Measurements from ENCODE around the gene COX20. TPM values are rescaled to one million over a fixed set of nuclear protein-coding genes. Genes with fewer than 3 reads are reported as not detected.

COX20 gene
- polyA plus RNA-seq, 1 donor (not counting 4 experiments of a cell fraction or from before 2014, with no cell fraction given), result 66.1 TPM

DNA sequence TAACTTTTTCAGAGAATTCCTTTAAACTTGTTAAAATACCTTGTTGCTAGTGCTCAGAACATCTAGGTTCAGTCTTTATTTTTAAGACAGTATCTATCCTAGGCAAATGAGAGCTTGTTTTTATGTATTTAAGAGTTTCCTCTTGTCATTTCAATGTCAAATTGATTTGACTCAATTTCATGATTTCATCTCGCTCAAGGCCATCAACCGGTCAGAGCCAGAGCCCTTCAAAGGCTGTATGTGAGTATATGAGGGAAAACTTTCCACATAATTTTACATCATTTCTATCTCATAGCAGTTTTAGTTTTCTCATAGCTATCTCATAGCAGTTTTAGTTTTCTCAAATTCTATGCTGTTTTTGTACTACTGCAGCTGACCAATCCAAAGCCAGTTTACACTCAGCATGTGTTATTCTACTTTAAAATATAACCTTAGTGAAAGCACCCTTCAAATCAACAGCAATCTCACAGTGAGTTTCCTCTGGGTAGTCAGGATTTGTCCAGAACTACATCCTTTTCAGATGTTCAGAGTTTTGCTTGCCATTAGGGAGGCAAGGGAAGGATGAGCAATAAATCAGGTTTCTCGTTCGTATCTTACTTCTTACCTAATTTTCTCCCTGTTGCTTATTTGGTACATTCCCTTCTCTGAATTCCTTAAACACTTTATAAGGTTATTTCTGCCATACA is 16.2 kb downstream of the COX20 start:
- H3K27ac ChIP-seq (ENCODE audit: control insufficient read depth, insufficient read depth, low read length), result no peak overlapping the region
- H3K9ac ChIP-seq (ENCODE audit: control insufficient read depth, extremely low read depth, insufficient read depth, low read length), result no peak overlapping the region
- DNase-seq (ENCODE audit: low read depth, low spot score), result no peak
- H4K20me1 ChIP-seq (ENCODE audit: control insufficient read depth, extremely low read depth, insufficient read depth, low read length), result no peaks in the 10 kb centered on the region
- peaks cover 43% of the 10 kb centered on the region for H3K79me2 ChIP-seq (ENCODE audit: control insufficient read depth, insufficient read depth, low read length)
- H3K27me3 ChIP-seq (ENCODE audit: control insufficient read depth, extremely low read depth, insufficient read depth, low read length), result no peaks in the 10 kb centered on the region
- H3K4me1 ChIP-seq (ENCODE audit: control insufficient read depth, extremely low read depth, insufficient read depth, low read length), result no peaks in the 10 kb centered on the region
- no peaks in the 10 kb centered on the region for H3K9me3 ChIP-seq (ENCODE audit: control insufficient read depth, low read depth, low read length)
- dilution Hi-C loops (cut with MboI; ENCODE audit: extremely low pct_ligation_motif_present, low sequenced_read_pairs), result loop anchor here (10.0 kb wide), 1 partner anchor 193 kb away; no protein-coding TSS in a partner anchor
- H2AFZ ChIP-seq (ENCODE audit: control insufficient read depth, low read length), result no peak overlapping the region
- no peak for TF ChIP-seq EZH2 (IDR thresholded peaks at IDR 0.05; ENCODE audit: low read length)
- TF ChIP-seq, protein P1, sequence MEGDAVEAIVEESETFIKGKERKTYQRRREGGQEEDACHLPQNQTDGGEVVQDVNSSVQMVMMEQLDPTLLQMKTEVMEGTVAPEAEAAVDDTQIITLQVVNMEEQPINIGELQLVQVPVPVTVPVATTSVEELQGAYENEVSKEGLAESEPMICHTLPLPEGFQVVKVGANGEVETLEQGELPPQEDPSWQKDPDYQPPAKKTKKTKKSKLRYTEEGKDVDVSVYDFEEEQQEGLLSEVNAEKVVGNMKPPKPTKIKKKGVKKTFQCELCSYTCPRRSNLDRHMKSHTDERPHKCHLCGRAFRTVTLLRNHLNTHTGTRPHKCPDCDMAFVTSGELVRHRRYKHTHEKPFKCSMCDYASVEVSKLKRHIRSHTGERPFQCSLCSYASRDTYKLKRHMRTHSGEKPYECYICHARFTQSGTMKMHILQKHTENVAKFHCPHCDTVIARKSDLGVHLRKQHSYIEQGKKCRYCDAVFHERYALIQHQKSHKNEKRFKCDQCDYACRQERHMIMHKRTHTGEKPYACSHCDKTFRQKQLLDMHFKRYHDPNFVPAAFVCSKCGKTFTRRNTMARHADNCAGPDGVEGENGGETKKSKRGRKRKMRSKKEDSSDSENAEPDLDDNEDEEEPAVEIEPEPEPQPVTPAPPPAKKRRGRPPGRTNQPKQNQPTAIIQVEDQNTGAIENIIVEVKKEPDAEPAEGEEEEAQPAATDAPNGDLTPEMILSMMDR (optimal IDR thresholded peaks at IDR 0.05 in 1 of 3, IDR thresholded peaks at IDR 0.05 in 1 of 3, conservative IDR thresholded peaks at IDR 0.05 in 1 of 3; ENCODE audit: extremely low read depth in 1 of 3, insufficient read depth in 2 of 3, low read length in 3 of 3), result no peak
- H3K9me1 ChIP-seq (ENCODE audit: control insufficient read depth, extremely low read depth, insufficient read depth, low read length), result no peaks in the 10 kb centered on the region
- H3K36me3 ChIP-seq (ENCODE audit: control insufficient read depth in 2 of 2, extremely low read depth in 1 of 2, insufficient read depth in 2 of 2, low read length in 2 of 2), result peaks cover 21 to 41% of the 10 kb centered on the region in 2 experiments
- FAIRE-seq, result no peak
- no peak overlapping the region for H3K4me3 ChIP-seq (ENCODE audit: control insufficient read depth in 2 of 3, extremely low read depth in 1 of 3, insufficient read depth in 2 of 3, low read depth in 1 of 3, low read length in 3 of 3)
- no peak overlapping the region for H3K4me2 ChIP-seq (ENCODE audit: control insufficient read depth, extremely low read depth, insufficient read depth, low read depth, low read length)

DNA sequence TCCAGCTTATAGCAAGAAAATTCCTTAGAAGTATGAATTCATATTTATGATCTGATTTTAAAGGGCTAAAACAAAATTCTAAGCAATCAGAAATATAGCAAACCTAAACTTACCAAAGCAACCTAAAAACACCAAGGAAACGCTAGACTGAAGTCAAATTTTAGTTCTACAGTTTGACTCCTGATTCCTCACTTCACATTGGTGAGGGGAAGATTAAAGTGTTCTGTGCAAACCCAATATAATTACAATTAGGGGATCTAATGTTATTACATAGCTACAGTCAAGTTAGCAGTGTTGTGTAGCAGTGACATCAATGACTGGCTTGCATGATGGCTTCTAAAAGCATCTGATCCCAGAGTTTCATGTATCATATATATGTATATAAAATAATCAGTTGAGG is 17.2 kb downstream of the COX20 start:
- Histone ChIP-seq H3K36me3 (ENCODE audit: control insufficient read depth in 2 of 2, extremely low read depth in 1 of 2, insufficient read depth in 2 of 2, low read length in 2 of 2) (peaks cover 24 to 42% of the 10 kb centered on the region in 2 experiments), H3K79me2 (ENCODE audit: control insufficient read depth, insufficient read depth, low read length) (peaks cover 53% of the 10 kb centered on the region), H3K9me3 (ENCODE audit: control insufficient read depth, low read depth, low read length) (no peaks in the 10 kb centered on the region), H2AFZ (ENCODE audit: control insufficient read depth, low read length) (no peak overlapping the region), H3K4me3 (ENCODE audit: control insufficient read depth in 2 of 3, extremely low read depth in 1 of 3, insufficient read depth in 2 of 3, low read depth in 1 of 3, low read length in 3 of 3) (no peak overlapping the region), H3K27me3 (ENCODE audit: control insufficient read depth, extremely low read depth, insufficient read depth, low read length) (no peaks in the 10 kb centered on the region), H3K9ac (ENCODE audit: control insufficient read depth, extremely low read depth, insufficient read depth, low read length) (no peak overlapping the region), H4K20me1 (ENCODE audit: control insufficient read depth, extremely low read depth, insufficient read depth, low read length) (peaks cover 5% of the 10 kb centered on the region), H3K27ac (ENCODE audit: control insufficient read depth, insufficient read depth, low read length) (no peak overlapping the region), H3K4me2 (ENCODE audit: control insufficient read depth, extremely low read depth, insufficient read depth, low read depth, low read length) (no peak overlapping the region), H3K4me1 (ENCODE audit: control insufficient read depth, extremely low read depth, insufficient read depth, low read length) (no peaks in the 10 kb centered on the region), H3K9me1 (ENCODE audit: control insufficient read depth, extremely low read depth, insufficient read depth, low read length) (no peaks in the 10 kb centered on the region)
- FAIRE-seq (no peak), DNase-seq (ENCODE audit: low read depth, low spot score) (no peak)
- TF ChIP-seq, protein P1 (optimal IDR thresholded peaks at IDR 0.05 in 1 of 3, IDR thresholded peaks at IDR 0.05 in 1 of 3, conservative IDR thresholded peaks at IDR 0.05 in 1 of 3; ENCODE audit: extremely low read depth in 1 of 3, insufficient read depth in 2 of 3, low read length in 3 of 3), result no peak
- no peak for TF ChIP-seq EZH2 (IDR thresholded peaks at IDR 0.05; ENCODE audit: low read length)
- dilution Hi-C loops (cut with MboI; ENCODE audit: extremely low pct_ligation_motif_present, low sequenced_read_pairs), result loop anchor here (10.0 kb wide), 1 partner anchor 192 kb away; no protein-coding TSS in a partner anchor

Data from keratinocyte (primary cell).